Measurements from ENCODE around the gene SND1.

DNA sequence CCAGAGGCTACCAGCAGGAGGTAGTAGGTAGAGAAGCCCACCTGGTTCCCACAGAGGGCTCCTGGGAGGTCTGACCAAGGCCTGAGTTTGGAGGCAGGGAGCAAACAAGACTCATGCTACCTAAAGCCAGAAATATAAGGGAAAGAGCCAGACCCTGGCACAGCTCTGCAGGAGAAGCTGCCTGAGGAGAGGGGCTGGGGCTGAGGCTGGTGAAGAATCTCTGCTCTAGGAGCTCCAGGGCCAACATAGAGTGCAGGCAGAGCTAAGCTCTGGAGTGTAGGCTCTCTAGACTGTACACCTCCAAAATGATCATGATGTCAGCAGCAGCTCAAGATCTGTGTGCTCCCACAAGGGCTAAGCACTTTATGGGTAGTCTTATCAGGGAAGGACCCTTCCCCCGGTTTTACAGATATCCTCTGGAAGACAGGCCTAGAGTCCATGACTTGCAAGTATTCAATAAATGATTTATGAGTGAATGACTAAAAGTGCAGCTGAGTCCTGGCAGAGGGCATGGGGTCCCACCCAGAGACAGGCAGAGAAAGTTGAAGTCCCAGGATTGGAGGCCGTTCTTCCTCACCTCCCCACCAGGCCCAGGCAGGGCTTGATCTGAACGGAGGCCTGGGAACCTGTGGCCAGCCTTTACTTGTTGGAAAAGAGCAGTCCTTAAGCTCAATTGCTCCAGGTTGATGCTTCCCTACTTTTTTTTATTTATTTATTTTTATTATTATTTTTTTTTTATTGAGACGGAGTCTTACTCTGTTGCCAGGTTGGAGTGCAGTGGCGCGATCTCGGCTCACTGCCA lies 450.7 kb downstream of the SND1 start:
- TF ChIP-seq, protein P1, sequence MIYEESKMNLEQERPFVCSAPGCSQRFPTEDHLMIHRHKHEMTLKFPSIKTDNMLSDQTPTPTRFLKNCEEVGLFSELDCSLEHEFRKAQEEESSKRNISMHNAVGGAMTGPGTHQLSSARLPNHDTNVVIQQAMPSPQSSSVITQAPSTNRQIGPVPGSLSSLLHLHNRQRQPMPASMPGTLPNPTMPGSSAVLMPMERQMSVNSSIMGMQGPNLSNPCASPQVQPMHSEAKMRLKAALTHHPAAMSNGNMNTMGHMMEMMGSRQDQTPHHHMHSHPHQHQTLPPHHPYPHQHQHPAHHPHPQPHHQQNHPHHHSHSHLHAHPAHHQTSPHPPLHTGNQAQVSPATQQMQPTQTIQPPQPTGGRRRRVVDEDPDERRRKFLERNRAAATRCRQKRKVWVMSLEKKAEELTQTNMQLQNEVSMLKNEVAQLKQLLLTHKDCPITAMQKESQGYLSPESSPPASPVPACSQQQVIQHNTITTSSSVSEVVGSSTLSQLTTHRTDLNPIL (CRISPR knock-in tag; IDR thresholded peaks at IDR 0.05; ENCODE audit: low read depth): no peak
- no peak for TF ChIP-seq ZNF70 (CRISPR knock-in tag; IDR thresholded peaks at IDR 0.05)
- no peak for TF ChIP-seq ARNTL (CRISPR knock-in tag; IDR thresholded peaks at IDR 0.05; ENCODE audit: borderline replicate concordance, low read depth)
- TF ChIP-seq PPARA (CRISPR knock-in tag; IDR thresholded peaks at IDR 0.05; ENCODE audit: borderline replicate concordance): no peak
- TF ChIP-seq, protein P2, sequence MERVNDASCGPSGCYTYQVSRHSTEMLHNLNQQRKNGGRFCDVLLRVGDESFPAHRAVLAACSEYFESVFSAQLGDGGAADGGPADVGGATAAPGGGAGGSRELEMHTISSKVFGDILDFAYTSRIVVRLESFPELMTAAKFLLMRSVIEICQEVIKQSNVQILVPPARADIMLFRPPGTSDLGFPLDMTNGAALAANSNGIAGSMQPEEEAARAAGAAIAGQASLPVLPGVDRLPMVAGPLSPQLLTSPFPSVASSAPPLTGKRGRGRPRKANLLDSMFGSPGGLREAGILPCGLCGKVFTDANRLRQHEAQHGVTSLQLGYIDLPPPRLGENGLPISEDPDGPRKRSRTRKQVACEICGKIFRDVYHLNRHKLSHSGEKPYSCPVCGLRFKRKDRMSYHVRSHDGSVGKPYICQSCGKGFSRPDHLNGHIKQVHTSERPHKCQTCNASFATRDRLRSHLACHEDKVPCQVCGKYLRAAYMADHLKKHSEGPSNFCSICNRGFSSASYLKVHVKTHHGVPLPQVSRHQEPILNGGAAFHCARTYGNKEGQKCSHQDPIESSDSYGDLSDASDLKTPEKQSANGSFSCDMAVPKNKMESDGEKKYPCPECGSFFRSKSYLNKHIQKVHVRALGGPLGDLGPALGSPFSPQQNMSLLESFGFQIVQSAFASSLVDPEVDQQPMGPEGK (CRISPR knock-in tag; IDR thresholded peaks at IDR 0.05; ENCODE audit: borderline replicate concordance): no peak
- no peak for TF ChIP-seq ZFP30 (CRISPR knock-in tag; IDR thresholded peaks at IDR 0.05)
- TF ChIP-seq ZFP3 (CRISPR knock-in tag; IDR thresholded peaks at IDR 0.05): no peak
- TF ChIP-seq RARB (CRISPR knock-in tag; IDR thresholded peaks at IDR 0.05): no peak
- no peak for TF ChIP-seq TOX (CRISPR knock-in tag; IDR thresholded peaks at IDR 0.05; ENCODE audit: borderline replicate concordance)
- no peak for TF ChIP-seq SNAI2 (CRISPR knock-in tag; IDR thresholded peaks at IDR 0.05)
- TF ChIP-seq BACH2 (CRISPR knock-in tag; IDR thresholded peaks at IDR 0.05; ENCODE audit: borderline replicate concordance): no peak
- TF ChIP-seq, protein P3, sequence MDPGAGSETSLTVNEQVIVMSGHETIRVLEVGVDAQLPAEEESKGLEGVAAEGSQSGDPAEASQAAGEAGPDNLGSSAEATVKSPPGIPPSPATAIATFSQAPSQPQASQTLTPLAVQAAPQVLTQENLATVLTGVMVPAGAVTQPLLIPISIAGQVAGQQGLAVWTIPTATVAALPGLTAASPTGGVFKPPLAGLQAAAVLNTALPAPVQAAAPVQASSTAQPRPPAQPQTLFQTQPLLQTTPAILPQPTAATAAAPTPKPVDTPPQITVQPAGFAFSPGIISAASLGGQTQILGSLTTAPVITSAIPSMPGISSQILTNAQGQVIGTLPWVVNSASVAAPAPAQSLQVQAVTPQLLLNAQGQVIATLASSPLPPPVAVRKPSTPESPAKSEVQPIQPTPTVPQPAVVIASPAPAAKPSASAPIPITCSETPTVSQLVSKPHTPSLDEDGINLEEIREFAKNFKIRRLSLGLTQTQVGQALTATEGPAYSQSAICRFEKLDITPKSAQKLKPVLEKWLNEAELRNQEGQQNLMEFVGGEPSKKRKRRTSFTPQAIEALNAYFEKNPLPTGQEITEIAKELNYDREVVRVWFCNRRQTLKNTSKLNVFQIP (CRISPR knock-in tag; IDR thresholded peaks at IDR 0.05; ENCODE audit: borderline replicate concordance, low read depth): no peak
